H1 (cell line): ENCODE data around the gene SIX3. TPM values are rescaled to one million over a fixed set of nuclear protein-coding genes. Genes with fewer than 3 reads are reported as not detected.

Source experiments
- CTCF ChIA-PET: fragments of 300-600 bp; sonication (Branson Sonifier 250); formaldehyde crosslinking; loops from one replicate; lab custom pipeline; 2021; ENCODE audit not compliant: partially characterized antibody; lab: Charles Lee
- POLR2A ChIA-PET: fragments of 300-600 bp; sonication (Branson Sonifier 250); formaldehyde crosslinking; loops from one replicate; lab custom pipeline; 2021; ENCODE audit warnings: inconsistent platforms; ENCODE audit not compliant: partially characterized antibody; lab: Charles Lee
- DNase-seq, 2 experiments: peaks; one replicate each; pipeline versions ENCODE4 v3.0.0 to v3.0.0-alpha.2; 2010 to 2022; ENCODE audit warnings: low spot score in 2 of 2, low read depth in 1 of 2, mixed read lengths in 1 of 2
- FAIRE-seq: peaks from 2 replicates; lab custom pipeline; 2011; peaks lifted over from hg19 to GRCh38; lab: Jason Lieb, UNC
- H2AFZ ChIP-seq: 2 replicates; pipeline ENCODE4 v1.8.1; 2012; ENCODE audit warnings: low read length, inconsistent platforms
- H2AK5ac ChIP-seq: 2 replicates; pipeline ENCODE4 v1.6.1; 2013; ENCODE audit warnings: low read depth, low read length
- H2BK120ac ChIP-seq: replicated peaks from 2 replicates; pipeline ENCODE3; 2013; ENCODE audit warnings: low read depth, low read length, inconsistent platforms
- H2BK12ac ChIP-seq: 2 replicates; pipeline ENCODE4 v1.6.1; 2013; ENCODE audit warnings: low read depth, low read length
- H2BK15ac ChIP-seq: 2 replicates; pipeline ENCODE4 v1.6.1; 2013; ENCODE audit warnings: low read length
- H2BK20ac ChIP-seq: 2 replicates; pipeline ENCODE4 v1.6.1; 2013; ENCODE audit warnings: low read length
- H2BK5ac ChIP-seq: 2 replicates; pipeline ENCODE4 v1.6.1; 2013; ENCODE audit warnings: low read depth, low read length
- H3K14ac ChIP-seq: 2 replicates; pipeline ENCODE4 v1.6.1; 2013; ENCODE audit warnings: inconsistent platforms; ENCODE audit not compliant: insufficient read length
- H3K18ac ChIP-seq: 2 replicates; pipeline ENCODE4 v1.6.1; 2013; ENCODE audit warnings: low read length; ENCODE audit errors: extremely low read depth
- H3K23ac ChIP-seq: 2 replicates; pipeline ENCODE4 v1.6.1; 2013; ENCODE audit warnings: inconsistent platforms; ENCODE audit not compliant: insufficient read length
- H3K23me2 ChIP-seq: 2 replicates; pipeline ENCODE4 v1.6.1; 2013; ENCODE audit warnings: low read depth, low read length
- H3K27ac ChIP-seq: 2 replicates; pipeline ENCODE4 v1.6.1; 2011; ENCODE audit warnings: low read depth, low read length, inconsistent platforms
- H3K27me3 ChIP-seq, 4 experiments: replicated peaks in 1 of 4; 1 replicate in 1 of 4; 2 replicates in 3 of 4; pipeline versions ENCODE4 v1.6.1 to v1.8.1; 2011 to 2013; ENCODE audit warnings: low read length in 3 of 4, mild to moderate bottlenecking in 3 of 4, inconsistent platforms in 2 of 4, mixed read lengths in 2 of 4, moderate library complexity in 1 of 4; ENCODE audit not compliant: control insufficient read depth in 3 of 4, insufficient read depth in 3 of 4; ENCODE audit errors: extremely low read depth in 1 of 4
- H3K36me3 ChIP-seq, 4 experiments: 2 replicates each; pipeline versions ENCODE4 v1.6.1 to v1.8.1; 2011 to 2013; ENCODE audit warnings: mild to moderate bottlenecking in 4 of 4, low read length in 3 of 4, moderate library complexity in 2 of 4, control low read depth in 1 of 4, inconsistent platforms in 1 of 4; ENCODE audit not compliant: insufficient read depth in 4 of 4, control insufficient read depth in 2 of 4
- H3K4ac ChIP-seq: replicated peaks from 2 replicates; pipeline ENCODE3; 2013; ENCODE audit warnings: low read length, low read depth, mixed read lengths, inconsistent platforms; ENCODE audit not compliant: insufficient read length
- H3K4me1 ChIP-seq, 4 experiments: replicated peaks in 1 of 4; 1 replicate in 1 of 4; 2 replicates in 3 of 4; pipeline versions ENCODE4 v1.6.1 to v1.8.1; 2011 to 2013; ENCODE audit warnings: low read length in 3 of 4, inconsistent platforms in 2 of 4, mixed read lengths in 1 of 4; ENCODE audit not compliant: insufficient read depth in 4 of 4, control insufficient read depth in 3 of 4
- H3K4me2 ChIP-seq, 2 experiments: 2 replicates each; pipeline versions ENCODE4 v1.6.1 to v1.8.1; 2011 to 2013; ENCODE audit warnings: low read depth in 2 of 2, low read length in 2 of 2, control low read depth in 1 of 2, inconsistent platforms in 1 of 2, mild to moderate bottlenecking in 1 of 2; ENCODE audit not compliant: insufficient read depth in 1 of 2
- H3K4me3 ChIP-seq, 4 experiments: fragments of 200-600, 300-600 bp in 1 of 4; sonication (generic), shearing (Covaris generic), sonication (Bioruptor Twin) in 1 of 4; 2 replicates each; pipeline versions ENCODE4 v1.5.1 to v1.8.1; 2011 to 2016; ENCODE audit warnings: low read length in 4 of 4, low read depth in 3 of 4, control low read depth in 2 of 4, inconsistent platforms in 2 of 4, mild to moderate bottlenecking in 2 of 4, mixed read lengths in 1 of 4, moderate library complexity in 1 of 4; ENCODE audit not compliant: insufficient read depth in 2 of 4; ENCODE audit errors: extremely low read depth in 1 of 4
- H3K56ac ChIP-seq: replicated peaks from 2 replicates; pipeline ENCODE3; 2013; ENCODE audit warnings: low read depth, mild to moderate bottlenecking, mixed read lengths, low read length, inconsistent platforms; ENCODE audit not compliant: insufficient read length
- H3K79me1 ChIP-seq: 2 replicates; pipeline ENCODE4 v1.6.1; 2013; ENCODE audit warnings: low read depth, low read length, control low read depth
- H3K79me2 ChIP-seq, 2 experiments: 2 replicates each; pipeline versions ENCODE4 v1.6.1 to v1.8.1; 2012 to 2013; ENCODE audit warnings: low read length in 2 of 2, mild to moderate bottlenecking in 2 of 2, inconsistent platforms in 1 of 2; ENCODE audit not compliant: insufficient read depth in 2 of 2, control insufficient read depth in 1 of 2
- H3K9ac ChIP-seq, 4 experiments: replicated peaks in 1 of 4; 1 replicate in 1 of 4; 2 replicates in 3 of 4; pipeline versions ENCODE4 v1.6.1 to v1.8.1; 2011 to 2013; ENCODE audit warnings: low read depth in 3 of 4, low read length in 3 of 4, control low read depth in 2 of 4, mild to moderate bottlenecking in 2 of 4, moderate library complexity in 2 of 4, inconsistent platforms in 1 of 4; ENCODE audit errors: extremely low read depth in 1 of 4
- H3K9me3 ChIP-seq, 2 experiments: 2 replicates each; pipeline versions ENCODE4 v1.6.1 to v1.8.1; 2012 to 2013; ENCODE audit warnings: mild to moderate bottlenecking in 2 of 2, moderate library complexity in 2 of 2, control low read depth in 1 of 2, inconsistent platforms in 1 of 2, low read depth in 1 of 2, low read length in 1 of 2, mixed read lengths in 1 of 2; ENCODE audit not compliant: insufficient read depth in 2 of 2
- H4K20me1 ChIP-seq, 2 experiments: replicated peaks in 1 of 2; 2 replicates each; pipeline versions ENCODE3 to v1.8.1; 2011 to 2013; ENCODE audit warnings: inconsistent platforms in 2 of 2, low read length in 2 of 2, mild to moderate bottlenecking in 1 of 2; ENCODE audit not compliant: insufficient read depth in 2 of 2, control insufficient read depth in 1 of 2
- H4K5ac ChIP-seq: 2 replicates; pipeline ENCODE4 v1.6.1; 2013; ENCODE audit warnings: low read length, low read depth, mixed read lengths, inconsistent platforms; ENCODE audit not compliant: insufficient read length
- H4K8ac ChIP-seq: 2 replicates; pipeline ENCODE4 v1.8.0; 2013; ENCODE audit warnings: mild to moderate bottlenecking, moderate library complexity, low read length, inconsistent platforms; ENCODE audit not compliant: insufficient read depth; ENCODE audit errors: extremely low read depth
- H4K91ac ChIP-seq: replicated peaks from 2 replicates; pipeline ENCODE3; 2013; ENCODE audit warnings: low read length, mixed read lengths, inconsistent platforms; ENCODE audit not compliant: insufficient read length
- ASH2L ChIP-seq: fragments of 200-600, 300-600 bp; sonication (generic); IDR thresholded peaks from one replicate; pipeline ENCODE4 v1.7.1; 2017; ENCODE audit warnings: low read length
- BRCA1 ChIP-seq: IDR thresholded peaks from 2 replicates; pipeline ENCODE4 v1.6.1; 2012; ENCODE audit warnings: low read depth, low read length, improper control_type of control experiment
- CEBPB ChIP-seq: IDR thresholded peaks from 2 replicates; pipeline ENCODE4 v1.6.1; 2012; ENCODE audit warnings: low read depth, low read length
- EGR1 ChIP-seq: IDR thresholded peaks from 2 replicates; pipeline ENCODE4 v1.6.1; 2011; ENCODE audit warnings: low read depth, low read length, borderline replicate concordance
- EP300 ChIP-seq, 2 experiments: IDR thresholded peaks; 1 replicate in 1 of 2; 2 replicates in 1 of 2; pipeline ENCODE4 v1.6.1; 2011 to 2012; ENCODE audit warnings: low read depth in 2 of 2, low read length in 2 of 2, mild to moderate bottlenecking in 2 of 2, borderline replicate concordance in 1 of 2, inconsistent platforms in 1 of 2, moderate library complexity in 1 of 2
- HDAC2 ChIP-seq, 2 experiments: fragments of 300-600 bp in 1 of 2; sonication (generic) in 1 of 2; IDR thresholded peaks; 2 replicates each; pipeline ENCODE4 v1.6.1; 2011 to 2012; ENCODE audit warnings: low read depth in 2 of 2, low read length in 2 of 2, mild to moderate bottlenecking in 2 of 2, moderate library complexity in 2 of 2, borderline replicate concordance in 1 of 2, inconsistent platforms in 1 of 2
- KDM4A ChIP-seq: IDR thresholded peaks from one replicate; pipeline ENCODE4 v1.7.1; 2012; ENCODE audit warnings: low read depth, mild to moderate bottlenecking, moderate library complexity, low read length, inconsistent platforms; ENCODE audit not compliant: severe bottlenecking
- POLR2AphosphoS5 ChIP-seq: IDR thresholded peaks from 2 replicates; pipeline ENCODE4 v1.6.1; 2011; ENCODE audit warnings: low read depth, low read length
- SIN3A ChIP-seq, 2 experiments: IDR thresholded peaks in 1 of 2; conservative IDR thresholded peaks in 1 of 2; 2 replicates each; pipeline ENCODE4 v1.6.1; 2011 to 2012; ENCODE audit warnings: low read length in 2 of 2, improper control_type of control experiment in 1 of 2, low read depth in 1 of 2, mild to moderate bottlenecking in 1 of 2
- TAF7 ChIP-seq: optimal IDR thresholded peaks from 2 replicates; pipeline ENCODE3; 2011; ENCODE audit warnings: low read depth, mild to moderate bottlenecking, inconsistent platforms, low read length, moderate library complexity, borderline replicate concordance
- ZNF274 ChIP-seq: IDR thresholded peaks from 2 replicates; pipeline ENCODE4 v1.7.0; 2012; ENCODE audit warnings: low read length, borderline replicate concordance; ENCODE audit errors: extremely low read depth
- WGBS, 2 experiments: shearing (Covaris generic) in 1 of 2; methylation state at CpG; one replicate each; pipeline versions ENCODE4 v1.1.6 to v1.1.7; 2013 to 2015; ENCODE audit warnings: low lambda C conversion rate in 2 of 2, mixed read lengths in 2 of 2, inconsistent platforms in 1 of 2, low coverage in 1 of 2, missing lambda C conversion rate in 1 of 2; ENCODE audit not compliant: insufficient replicate concordance in 2 of 2, insufficient coverage in 1 of 2, insufficient read length in 1 of 2; ENCODE audit errors: extremely low coverage in 1 of 2, missing lambda C conversion rate in 1 of 2; 5-methylcytosine and 5-hydroxymethylcytosine counted together
- polyA plus RNA-seq, 7 experiments: library from polyadenylated mRNA; depleted of rRNA in 3 of 7; stranded (reverse) in 5 of 7; unstranded in 2 of 7; fragments of >200 nt in 5 of 7; fragments of 200-250 nt in 2 of 7; gene quantifications; 1 replicate in 5 of 7; 2 replicates in 1 of 7; 4 replicates in 1 of 7; pipeline versions ENCODE4 v1.2.1 to v1.2.3, GENCODE V29; 2011 to 2013; ENCODE audit warnings: missing spikeins in 2 of 7, mixed read lengths in 2 of 7
- total RNA-seq: library from RNA; stranded (reverse); fragmentation: NEBNext Ultra II Directional; extraction: Animal tissue kit (Norgen Biotek cat#: 25700); gene quantifications from 2 replicates; pipeline ENCODE4 v1.2.1, GENCODE V29; 2021

Gene SIX3
- total and polyA plus RNA-seq, 2 of the 8 experiments (the other 6 are each of a cell fraction or from before 2014, with no cell fraction given), result 0.02 to 0.19 TPM

GRCh38 chr2:44894058-44894457, 47.4 kb upstream of the SIX3 start:
- no peaks in the 10 kb centered on the region for H3K4me1 ChIP-seq
- H2BK120ac ChIP-seq, result no peak overlapping the region
- FAIRE-seq (no peak), DNase-seq (no peak)
- no peak overlapping the region for H4K8ac ChIP-seq
- no peak overlapping the region for H3K18ac ChIP-seq
- H3K27ac ChIP-seq, result no peak overlapping the region
- H3K14ac ChIP-seq, result no peak overlapping the region
- H3K4me3 ChIP-seq, result no peak overlapping the region
- no peak overlapping the region for H3K4me2 ChIP-seq
- H4K91ac ChIP-seq, result no peak overlapping the region
- H4K5ac ChIP-seq, result no peak overlapping the region
- CTCF ChIA-PET, result no interaction called here
- H3K23ac ChIP-seq, result no peak overlapping the region
- H3K4ac ChIP-seq, result no peak overlapping the region
- no peaks in the 10 kb centered on the region for H4K20me1 ChIP-seq
- H3K79me1 ChIP-seq, result no peaks in the 10 kb centered on the region
- H3K56ac ChIP-seq, result no peak overlapping the region
- H2AK5ac ChIP-seq, result no peak overlapping the region
- no peak overlapping the region for H2AFZ ChIP-seq
- peaks cover 9 to 14% of the 10 kb centered on the region in 2 experiments for H3K9me3 ChIP-seq
- H2BK12ac ChIP-seq, result no peak overlapping the region
- no peak overlapping the region for H2BK20ac ChIP-seq
- H3K27me3 ChIP-seq, result no peaks in the 10 kb centered on the region
- H3K23me2 ChIP-seq, result no peaks in the 10 kb centered on the region
- no peaks in the 10 kb centered on the region for H3K36me3 ChIP-seq
- H2BK5ac ChIP-seq, result no peak overlapping the region
- H3K9ac ChIP-seq, result no peak overlapping the region
- POLR2A ChIA-PET, result interaction anchor here (1.0 kb wide), 1 partner anchor 9 kb away, joined by 3 read pairs; no protein-coding TSS in a partner anchor
- no peak overlapping the region for H2BK15ac ChIP-seq
- TF ChIP-seq CEBPB, result no peak
- TF ChIP-seq BRCA1, result no peak
- no peak for TF ChIP-seq POLR2AphosphoS5
- no peak for TF ChIP-seq HDAC2 (IDR thresholded peaks at IDR 0.05; ENCODE audit: borderline replicate concordance in 1 of 2, low read depth in 2 of 2, low read length in 2 of 2)
- TF ChIP-seq SIN3A (conservative IDR thresholded peaks at IDR 0.05 in 1 of 2, IDR thresholded peaks at IDR 0.05 in 1 of 2; ENCODE audit: low read depth in 1 of 2, low read length in 2 of 2), result no peak
- no peak for TF ChIP-seq ASH2L
- no peak for TF ChIP-seq EGR1
- no peak for TF ChIP-seq ZNF274
- no peak for TF ChIP-seq KDM4A
- no peak for TF ChIP-seq EP300 (IDR thresholded peaks at IDR 0.05; ENCODE audit: borderline replicate concordance in 1 of 2, low read depth in 2 of 2, low read length in 2 of 2)
- no peak for TF ChIP-seq TAF7
- TF ChIP-seq, all 59 proteins: peak for 0
- WGBS, 2 experiments, result 69% methylated on average over 8 of the region's 8 CpGs; no CpG with 5 or more reads in 1 of the 2 experiments
- no peaks in the 10 kb centered on the region for H3K79me2 ChIP-seq
